ENCODE measurements around the gene EXPH5. TPM values are rescaled to one million over a fixed set of nuclear protein-coding genes. Genes with fewer than 3 reads are reported as not detected.
A peak's percentile ranks its signal among the peaks of the same experiment; 100 is the strongest.

Gene EXPH5
- total RNA-seq, 1 donor from 2014 or later = 24.6 TPM

DNA sequence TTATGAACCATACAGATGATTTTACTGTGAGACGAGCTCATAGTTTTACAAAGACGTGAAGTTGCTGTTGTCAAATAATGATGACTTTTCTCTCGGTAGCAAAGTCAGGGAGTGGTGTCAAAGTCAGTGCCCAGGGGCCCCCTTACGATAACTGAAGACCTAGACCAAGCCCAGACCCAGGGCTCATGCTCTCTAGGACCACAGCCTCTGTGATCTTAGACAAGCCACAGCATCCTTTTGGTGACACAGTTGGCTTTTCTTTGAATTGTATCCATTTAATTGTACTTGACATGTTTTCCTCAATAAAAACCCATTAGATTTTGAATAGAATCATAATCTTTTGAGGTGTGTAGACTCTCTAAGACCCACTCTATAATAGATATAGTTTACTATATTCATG is 77.4 kb downstream of the EXPH5 start:
- no peak for ATAC-seq

- no peak for ATAC-seq
These were observed 80.9 kb downstream of the EXPH5 start for GRCh38 chr11:108512708-108513107.

DNA sequence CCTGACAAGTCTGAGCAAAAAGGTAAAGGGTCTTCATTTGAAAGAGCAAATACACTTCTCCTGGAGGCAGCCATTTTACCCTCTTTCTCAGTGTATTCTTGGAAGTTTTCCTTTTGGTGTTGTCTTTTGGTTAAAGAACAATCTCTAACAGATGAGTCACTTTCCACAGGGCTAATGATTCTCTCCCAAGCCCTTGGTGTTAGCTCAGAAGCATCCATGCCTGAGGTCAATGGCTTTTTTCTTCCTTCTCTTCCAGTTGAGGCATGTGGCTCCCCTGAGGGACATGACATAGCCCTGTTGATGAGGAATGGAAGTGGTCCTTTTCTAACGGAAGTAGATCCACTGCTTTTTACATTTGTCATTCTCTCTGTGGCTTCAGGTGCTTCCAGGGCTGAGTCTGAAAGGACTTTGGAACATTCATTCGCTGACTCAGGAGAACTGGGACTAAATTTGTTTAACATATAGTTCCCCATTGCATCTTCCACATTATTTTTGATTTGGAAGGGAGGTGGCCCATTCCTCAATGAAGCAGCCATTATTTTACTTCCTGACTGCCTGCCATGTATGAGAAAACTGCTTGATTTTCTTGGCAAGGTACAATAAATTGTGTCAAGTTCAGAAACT is 81.6 kb downstream of the EXPH5 start:
- ATAC-seq = peak; percentile 75

DNA sequence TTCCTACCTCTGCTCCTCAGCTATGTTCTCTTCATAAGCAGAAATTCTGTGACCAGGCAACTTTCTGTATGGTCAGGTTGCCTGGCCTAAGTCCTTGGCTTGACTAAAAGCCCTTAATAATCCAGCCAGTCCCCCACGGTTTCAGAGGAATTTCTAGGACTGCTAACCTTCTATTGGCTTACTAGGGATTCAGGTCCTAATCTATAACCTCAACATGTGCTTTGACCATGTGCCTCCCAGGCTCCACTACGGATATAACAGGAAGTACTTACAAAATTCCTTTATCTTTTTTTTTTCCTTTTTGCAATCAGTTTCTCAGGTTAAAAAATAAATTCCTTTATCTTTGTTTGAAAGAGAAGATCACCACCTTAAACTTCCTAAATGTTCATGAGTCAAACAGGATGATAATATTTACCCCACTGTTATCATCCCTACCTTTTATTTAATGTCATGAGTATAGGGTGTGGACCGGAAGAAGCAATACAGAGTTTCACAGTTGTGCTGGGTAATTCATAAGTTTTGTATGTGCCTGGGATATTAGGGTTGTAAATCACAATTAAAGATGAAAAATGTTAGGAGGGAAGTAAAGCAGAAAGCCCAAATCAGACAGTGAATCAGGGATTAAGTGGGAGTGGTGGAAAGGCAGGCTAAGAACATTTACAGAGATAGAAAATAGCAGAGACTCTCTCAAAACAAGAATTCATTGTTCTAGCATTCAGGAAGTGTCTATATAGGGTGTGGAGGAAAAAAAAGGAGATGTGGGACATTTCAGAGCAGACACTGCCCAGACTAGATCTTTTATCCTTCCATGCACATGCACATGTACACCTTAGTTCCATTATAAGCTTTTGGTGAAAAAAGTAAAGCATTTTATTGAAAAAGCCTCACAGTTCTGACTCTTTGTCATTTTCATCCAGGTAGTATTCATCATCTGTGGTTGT is 84.6 kb downstream of the EXPH5 start:
- ATAC-seq = peak; percentile 55

GRCh38 chr11:108501396-108501795 is 92.2 kb downstream of the EXPH5 start:
- no peak for ATAC-seq

GRCh38 chr11:108500721-108501120 is 92.8 kb downstream of the EXPH5 start:
- ATAC-seq = no peak

DNA sequence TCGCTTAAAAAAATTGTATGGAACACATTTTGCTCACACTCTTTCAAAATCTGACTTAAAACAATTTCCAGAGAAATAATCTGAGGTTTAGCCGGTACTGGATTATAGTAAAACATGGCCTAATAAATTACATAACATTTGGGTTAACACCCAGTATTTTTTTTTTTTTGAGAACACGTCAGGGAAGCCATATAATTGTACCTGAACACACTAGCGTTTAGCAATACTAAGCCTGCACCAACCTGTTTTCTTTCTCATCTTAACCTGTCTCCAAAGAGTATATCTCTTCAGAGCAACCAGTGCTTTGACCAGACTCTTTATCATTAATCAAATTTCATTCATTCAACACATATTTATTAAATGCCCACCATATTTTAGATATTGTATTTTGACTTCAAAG is 93.4 kb downstream of the EXPH5 start:
- peak; percentile 63 for ATAC-seq

DNA sequence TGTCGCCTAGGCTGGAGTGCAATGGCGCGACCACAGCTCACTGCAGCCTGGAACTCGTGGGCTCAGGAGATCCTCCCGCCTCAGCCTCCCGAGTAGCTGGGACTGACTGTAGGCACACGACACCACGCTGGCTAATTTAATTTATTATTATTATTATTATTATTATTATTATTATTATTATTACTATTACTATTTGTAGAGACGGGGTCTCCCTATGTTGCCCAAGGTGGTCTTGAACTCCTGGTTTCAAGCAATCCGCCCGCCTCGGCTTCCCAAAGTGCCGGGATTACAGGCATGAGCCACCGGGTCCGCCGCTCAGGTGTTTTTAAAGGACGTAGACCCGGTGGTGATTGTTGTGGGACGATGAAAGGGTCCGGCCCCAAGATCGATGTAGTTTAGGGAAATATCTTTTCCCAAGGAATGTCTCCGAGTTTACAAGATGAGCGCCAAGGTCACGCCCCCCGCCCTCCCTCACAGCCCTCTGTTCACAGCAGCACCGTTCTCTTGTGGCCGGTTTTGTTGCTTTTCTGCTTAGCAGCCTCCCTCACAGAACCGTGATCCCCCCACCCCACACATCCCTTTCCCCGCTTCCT is 94.7 kb downstream of the EXPH5 start:
- ATAC-seq = no peak

- peak; percentile 31 for ATAC-seq
These were observed 95.3 kb downstream of the EXPH5 start, which contains the start of gene POGLUT3 for GRCh38 chr11:108498046-108498815. Gene POGLUT3, minus strand, starts transcription at chr11:108498384. Its CDS starts 18 bp downstream, at chr11:108498366.

GRCh38 chr11:108497317-108498045 is 96.1 kb downstream of the EXPH5 start:
- peak; percentile 96 for ATAC-seq

- ATAC-seq = no peak
These were observed 96.8 kb downstream of the EXPH5 start for GRCh38 chr11:108496643-108497256.

DNA sequence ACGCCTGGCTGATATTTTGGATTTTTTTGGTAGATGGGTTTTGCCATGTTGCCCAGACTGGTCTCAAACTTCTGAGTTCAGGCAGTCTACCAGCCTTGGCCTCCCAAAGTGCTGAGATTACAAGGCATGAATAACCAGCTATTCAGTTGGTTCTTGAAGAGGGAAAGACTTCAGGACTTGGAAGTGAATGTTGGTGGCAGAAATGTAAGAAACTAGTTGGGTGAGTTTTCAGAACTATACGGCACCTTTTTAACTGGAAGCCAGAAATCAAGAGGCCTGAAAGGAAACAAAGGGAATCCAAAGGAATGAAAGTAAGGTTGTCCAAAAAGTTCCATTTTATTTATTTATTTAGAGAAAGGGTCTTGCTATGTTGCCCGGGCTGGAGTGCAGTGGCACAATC is 98.2 kb downstream of the EXPH5 start:
- ATAC-seq = no peak

GRCh38 chr11:108494182-108494581 is 99.4 kb downstream of the EXPH5 start:
- no peak for ATAC-seq

GRCh38 chr11:108491936-108492335 is 101.6 kb downstream of the EXPH5 start:
- no peak for ATAC-seq

- ATAC-seq = no peak
These were observed 106.7 kb downstream of the EXPH5 start for GRCh38 chr11:108486828-108487227.

DNA sequence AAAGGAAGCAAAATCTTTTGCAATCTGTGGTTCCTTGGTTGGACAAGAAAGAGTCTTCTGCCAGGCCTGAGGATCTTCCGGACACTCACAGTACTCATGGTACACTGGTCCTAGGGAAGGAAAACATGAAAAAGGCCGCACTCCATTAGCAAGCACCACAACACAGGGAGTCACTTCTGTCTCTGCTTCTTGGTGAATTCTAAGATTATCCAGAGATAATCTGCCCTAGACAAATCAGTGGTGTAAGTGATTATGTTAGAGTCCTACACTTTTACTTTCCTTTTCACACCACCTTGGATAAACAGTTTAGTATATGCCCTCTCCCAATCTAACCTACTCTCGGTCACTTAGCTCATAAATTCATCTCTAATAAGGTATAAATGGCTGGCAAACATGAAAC is 107.2 kb downstream of the EXPH5 start:
- ATAC-seq = no peak

- no peak for ATAC-seq
These were observed 110.4 kb downstream of the EXPH5 start for GRCh38 chr11:108483163-108483562.

DNA sequence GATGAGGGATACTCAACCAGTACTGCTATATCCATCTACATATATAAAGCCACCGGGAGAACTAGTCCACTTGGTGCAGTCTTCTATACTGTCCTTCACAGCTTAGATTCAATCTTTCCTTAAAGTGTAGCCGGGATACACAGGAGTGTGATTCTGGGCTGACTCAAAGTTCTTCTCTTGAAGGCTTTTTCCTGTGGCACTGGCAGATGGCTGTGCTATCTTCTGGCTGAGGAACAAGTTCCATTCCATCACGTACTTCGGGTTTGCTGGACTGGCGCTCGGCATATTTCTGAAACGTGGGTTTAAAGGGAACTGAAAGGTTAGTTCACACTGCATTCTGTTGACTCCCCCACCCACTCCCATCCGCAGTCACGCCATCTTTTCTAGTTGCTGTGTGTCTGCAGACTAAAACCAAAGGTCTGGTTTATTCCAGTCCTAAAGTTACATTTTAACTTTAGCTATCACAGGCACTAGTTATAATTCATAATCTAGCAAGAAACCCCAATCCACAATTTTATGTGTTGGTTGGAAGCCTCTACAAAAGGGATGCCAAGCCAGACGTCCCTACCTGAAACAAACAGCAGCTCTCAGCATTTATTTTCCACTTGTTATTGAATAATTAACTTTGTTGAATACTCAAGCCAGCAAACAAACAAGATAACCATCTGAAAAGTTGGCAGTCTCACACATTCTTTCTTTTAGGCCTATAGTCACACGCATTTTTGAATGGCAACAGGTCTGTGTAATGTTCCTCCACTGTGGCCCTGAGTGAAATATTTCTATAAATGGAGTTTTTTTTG is 118.7 kb downstream of the EXPH5 start:
- no peak for ATAC-seq

DNA sequence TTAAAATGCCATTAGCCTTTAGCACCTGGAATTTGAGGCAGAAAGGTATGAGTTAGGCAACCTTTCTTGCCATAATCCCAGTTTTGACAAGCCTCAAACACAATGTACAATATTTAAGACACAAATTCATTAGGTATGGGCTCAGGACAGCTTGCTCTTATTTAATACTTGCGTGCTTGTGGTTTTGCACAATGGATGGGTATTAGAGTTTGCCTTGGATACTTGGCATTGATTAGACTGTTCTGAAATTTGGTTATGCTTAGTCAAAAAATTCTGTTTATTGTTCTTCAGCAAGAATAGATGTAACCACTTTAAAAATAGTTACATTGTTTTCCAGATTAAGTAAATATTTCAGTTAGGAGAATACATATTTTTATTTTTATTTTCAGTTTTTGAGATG is 120.9 kb downstream of the EXPH5 start:
- no peak for ATAC-seq

DNA sequence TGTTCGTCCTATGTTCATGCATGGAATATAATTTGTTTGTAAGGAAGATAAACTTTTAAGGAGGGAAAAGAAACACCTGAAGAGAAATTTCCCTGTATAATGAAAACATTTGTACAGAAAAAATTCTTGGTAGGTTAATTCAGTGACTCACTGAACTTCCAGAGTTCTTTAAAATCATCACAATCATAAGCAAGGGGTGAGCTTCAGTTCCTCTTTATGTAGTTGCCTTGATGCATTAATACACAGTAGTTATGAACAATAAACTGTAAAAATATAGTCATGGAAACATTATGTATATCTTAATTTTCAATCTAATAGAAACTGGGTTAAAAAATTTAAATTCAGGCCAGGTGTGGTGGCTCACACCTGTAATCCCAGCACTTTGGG is 125.1 kb downstream of the EXPH5 start:
- no peak for ATAC-seq

Data from esophagus mucosa (tissue), 1 donor.